Stimulated activated CD8-positive, alpha-beta memory T cell treated with anti-CD3 and anti-CD28 coated beads, Interleukin-7, amount 100 ng/mL, for 48 hours (primary cell): Measurements from ENCODE around the gene ITGA11.

Experiments used
- DNase-seq, 2 donors: peaks; one replicate each; pipeline ENCODE4 v3.0.0-alpha.2; 2020; ENCODE audit warnings: low read depth in 1 of 2; ENCODE audit errors: extremely low read depth in 1 of 2

ITGA11 gene

DNA sequence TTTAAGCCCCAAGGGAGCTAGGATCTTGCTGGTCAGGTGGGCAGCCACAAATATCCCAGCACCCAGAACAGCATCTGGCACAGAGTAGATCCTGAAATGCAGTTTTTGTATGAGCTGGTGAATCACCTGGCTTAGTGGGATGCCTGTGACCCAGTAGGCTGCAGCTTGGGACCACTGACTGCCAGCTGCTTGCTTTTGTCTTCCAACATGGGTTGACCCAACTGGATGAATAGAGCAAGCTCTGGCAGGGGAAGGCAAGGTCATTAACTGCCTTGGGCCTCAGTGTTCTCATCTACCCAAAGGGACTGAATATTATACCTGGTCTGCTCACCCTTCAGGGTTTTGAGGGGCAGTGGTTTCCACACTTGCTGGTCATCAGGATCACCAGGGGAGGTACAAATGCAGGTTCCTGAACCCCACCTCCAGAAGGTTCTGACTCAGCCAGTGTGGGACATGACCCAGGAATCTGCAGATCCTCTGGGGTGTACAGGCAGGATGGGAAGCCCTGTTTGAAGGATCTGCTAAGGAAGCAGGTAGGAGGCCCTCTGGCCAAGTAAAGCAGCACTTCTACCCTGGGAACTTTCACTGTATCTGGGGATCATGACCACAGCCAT lies 55.4 kb downstream of the ITGA11 start:
- no peak for DNase-seq

DNA sequence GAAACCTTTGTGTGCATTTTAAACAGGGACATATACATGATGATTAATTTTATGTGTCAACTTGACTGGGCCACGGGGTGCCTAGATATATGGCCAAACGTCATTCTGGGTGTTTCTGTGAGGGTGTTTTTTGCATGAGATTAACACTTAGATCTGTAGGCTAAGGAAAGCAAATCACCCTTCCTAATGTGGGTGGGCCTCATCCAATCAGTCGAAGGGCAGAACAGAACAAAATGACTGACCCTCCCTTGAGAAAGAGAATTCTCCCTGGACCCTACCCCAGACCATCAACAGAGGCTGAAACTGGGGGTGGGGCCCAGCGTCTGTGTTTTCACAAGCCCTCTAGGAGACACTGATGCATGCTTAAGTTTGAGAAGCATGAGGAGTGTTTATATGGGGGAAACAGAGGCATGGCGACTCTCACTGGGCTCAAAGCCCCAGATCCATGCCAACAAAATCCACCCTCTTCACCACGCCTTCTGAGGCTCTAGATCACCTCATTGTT lies 56.2 kb downstream of the ITGA11 start:
- no peak for DNase-seq

DNA sequence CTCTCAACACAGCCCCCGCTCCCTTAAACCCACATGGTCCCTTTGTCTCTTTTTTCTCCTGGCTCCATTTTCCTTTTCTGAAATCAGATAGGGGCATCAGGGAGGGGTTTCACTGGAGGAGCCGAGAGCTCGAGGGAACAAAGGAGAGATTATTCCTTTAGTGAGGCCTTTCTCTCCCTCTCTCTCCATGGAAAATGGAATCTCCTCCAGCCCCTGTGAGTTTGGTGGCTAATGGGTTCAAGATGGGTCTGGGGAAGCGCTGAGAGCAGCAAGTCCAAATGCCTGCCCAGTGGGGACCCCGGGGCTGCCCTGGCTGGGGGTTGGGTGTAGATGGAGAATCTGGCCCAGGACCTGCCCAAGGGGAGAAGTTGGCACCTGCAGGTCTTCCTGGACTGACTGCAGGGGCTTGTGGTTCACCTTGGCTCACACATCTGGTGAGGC lies 56.8 kb downstream of the ITGA11 start:
- no peak for DNase-seq

DNA sequence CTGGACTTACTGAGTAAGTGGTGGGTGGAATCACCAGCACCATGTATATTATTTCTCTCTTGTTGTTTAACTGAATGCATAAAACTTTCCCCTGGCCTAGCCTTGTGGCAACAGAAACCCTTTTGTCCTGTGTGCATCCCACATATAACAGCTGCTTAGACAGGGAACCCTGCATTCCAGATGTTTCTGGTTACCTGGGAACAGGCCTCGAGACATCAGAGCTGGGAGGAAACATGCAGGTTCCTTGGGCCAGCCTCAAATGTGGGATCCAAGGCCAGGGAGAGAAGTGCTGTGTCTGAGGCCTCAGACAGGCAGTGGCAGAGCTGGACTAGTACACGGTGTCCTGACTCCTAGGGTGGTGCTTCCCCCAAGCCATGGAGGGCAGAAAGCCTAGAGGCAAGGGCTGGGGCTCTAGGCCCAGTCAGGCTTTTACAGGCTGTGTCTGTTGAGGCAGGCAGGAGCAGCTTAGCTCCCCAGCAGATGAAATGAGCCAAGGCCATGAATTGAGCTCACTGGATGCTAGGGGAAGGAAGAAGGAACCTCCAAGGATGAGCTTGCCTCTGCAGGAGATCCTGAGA lies 57.7 kb downstream of the ITGA11 start:
- DNase-seq = no peak

DNA sequence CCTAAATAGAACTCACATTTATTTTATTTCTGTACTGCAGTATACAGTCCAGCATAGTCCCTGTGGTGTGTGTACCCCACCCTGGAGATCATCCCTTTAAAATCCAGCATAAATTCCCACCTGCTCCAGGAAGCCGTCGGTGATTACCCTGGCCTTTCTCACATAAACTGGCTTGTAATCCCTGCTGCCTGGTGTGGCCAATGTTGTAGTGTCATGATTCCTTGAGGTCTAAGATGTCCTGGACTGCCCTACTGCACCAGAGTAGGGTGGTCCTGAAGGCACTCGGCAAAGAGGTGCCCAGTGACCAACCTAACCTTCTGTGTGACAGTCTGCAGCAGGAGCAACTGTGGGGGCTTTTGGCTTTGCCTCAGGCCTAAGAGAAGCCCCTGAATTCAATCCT lies 58.9 kb downstream of the ITGA11 start:
- no peak for DNase-seq

DNA sequence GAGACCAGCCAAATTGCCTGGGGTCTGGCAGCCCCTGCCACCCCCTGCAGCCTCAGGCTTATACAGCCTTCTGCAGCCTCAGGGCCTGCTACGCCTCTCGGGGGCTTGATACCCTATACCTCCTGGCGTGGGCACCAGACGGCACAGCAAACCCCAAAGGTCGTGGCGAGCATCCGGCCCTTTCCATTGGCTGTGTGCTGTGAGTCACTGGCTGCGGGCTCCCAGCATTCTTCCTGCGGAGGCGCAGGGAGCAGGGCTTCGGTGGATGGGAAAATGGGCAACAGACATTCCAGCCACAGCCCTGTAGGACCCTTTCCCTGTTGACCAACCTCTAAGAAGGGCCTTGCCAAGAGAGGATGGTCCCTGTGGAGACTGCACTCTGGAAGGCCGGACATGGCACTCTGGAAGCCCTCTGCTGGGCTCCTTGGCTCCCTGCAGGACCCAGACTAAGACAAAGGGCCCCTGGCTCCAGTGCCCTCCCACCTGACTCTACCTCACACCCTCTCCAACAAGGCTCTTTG lies 59.6 kb downstream of the ITGA11 start:
- no peak for DNase-seq

DNA sequence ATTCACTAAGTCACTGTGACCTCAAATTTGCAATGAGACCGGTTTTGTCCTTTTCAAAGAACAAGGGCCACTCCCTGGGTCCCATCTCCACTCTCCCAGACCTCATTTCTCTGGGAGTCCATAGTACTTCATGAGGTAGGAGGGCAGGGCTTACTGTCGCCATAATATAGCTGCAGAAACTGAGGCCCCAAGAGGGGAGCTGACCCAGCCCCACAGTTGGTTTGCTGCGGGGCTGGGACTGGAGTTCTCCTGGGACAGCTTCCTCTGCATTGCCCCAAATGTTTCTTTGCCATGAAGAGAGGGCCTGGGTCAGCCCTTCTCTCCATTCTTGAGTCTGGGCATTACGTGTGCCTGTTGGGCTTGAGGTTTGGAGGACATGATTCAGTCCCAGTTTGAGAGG lies 60.1 kb downstream of the ITGA11 start:
- DNase-seq = no peak

DNA sequence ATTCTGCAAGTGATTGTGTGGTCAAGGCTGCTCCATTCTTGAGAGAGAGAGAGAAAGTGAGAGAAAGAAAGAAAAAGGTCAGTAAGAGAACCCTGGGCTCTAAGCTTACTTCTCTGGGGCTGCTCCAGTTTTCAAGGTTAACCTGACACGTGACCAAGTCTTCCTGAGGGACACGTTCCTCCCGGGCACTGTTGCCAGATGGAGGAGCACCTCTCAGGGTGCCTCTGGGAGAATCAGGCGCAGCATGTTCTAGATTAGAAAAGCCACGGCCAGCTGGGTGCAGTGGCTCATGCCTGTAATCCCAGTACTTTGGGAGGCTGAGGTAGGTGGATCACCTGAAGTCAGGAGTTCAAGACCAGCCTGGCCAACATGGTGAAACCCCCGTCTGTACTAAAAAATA lies 60.8 kb downstream of the ITGA11 start:
- DNase-seq = no peak

DNA sequence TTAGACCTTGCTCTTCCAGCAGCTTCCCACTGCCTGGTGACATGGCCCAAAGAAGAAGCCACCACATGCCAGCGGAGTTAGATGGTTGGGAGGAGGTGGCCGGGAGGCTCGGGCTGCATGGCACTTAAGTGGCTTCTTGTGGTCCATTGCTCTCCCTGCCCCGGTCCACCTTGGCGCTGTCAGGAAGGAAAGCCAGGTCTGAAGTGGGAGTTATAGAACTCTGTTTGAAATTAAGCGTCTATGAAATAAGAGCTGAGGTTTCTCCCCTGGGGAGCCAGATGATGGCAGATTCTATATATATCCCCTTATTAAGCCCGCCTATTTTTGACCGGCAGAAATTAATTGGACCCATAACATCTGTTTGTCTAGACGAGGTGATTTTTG lies 61.2 kb downstream of the ITGA11 start:
- DNase-seq = no peak

DNA sequence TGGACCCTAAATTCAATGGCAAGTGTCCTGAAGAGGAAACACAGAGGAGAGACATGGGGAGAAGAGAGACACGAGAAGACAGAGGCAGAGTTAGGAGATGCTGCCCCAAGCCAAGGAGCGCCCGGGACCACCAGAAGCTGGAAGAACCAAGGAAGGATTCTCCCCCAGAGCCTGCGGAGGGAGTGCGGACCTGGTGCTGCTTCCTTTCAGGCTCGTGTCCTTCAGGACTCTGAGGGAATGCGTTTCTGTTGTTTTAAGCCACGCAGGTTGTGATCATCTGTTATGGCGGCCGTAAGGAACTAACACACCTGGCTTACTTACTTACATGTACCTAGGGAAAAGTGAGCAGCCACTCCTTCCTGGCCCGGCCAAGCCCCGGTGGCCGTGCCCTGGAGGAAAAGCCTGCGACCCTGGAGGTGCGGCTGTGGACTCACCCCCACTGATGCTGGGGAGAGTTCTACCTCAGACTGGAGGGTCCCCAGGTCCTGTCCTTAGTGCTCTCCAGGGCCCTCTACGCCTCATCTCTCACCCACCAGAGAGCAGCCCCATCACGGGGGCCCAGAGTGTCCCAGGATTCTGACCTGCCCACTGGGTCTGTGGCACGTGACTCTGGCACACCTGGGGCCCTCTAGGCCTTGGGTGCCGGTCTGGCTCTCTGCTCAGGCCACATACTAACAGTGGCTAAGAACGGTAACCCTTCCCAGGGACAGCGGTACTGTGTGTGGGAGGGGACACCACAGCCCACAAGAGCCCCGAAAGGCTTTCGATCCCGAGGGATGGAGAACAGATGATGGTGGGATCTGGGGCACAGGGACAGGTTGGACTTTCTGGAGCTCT lies 61.8 kb downstream of the ITGA11 start:
- no peak for DNase-seq

DNA sequence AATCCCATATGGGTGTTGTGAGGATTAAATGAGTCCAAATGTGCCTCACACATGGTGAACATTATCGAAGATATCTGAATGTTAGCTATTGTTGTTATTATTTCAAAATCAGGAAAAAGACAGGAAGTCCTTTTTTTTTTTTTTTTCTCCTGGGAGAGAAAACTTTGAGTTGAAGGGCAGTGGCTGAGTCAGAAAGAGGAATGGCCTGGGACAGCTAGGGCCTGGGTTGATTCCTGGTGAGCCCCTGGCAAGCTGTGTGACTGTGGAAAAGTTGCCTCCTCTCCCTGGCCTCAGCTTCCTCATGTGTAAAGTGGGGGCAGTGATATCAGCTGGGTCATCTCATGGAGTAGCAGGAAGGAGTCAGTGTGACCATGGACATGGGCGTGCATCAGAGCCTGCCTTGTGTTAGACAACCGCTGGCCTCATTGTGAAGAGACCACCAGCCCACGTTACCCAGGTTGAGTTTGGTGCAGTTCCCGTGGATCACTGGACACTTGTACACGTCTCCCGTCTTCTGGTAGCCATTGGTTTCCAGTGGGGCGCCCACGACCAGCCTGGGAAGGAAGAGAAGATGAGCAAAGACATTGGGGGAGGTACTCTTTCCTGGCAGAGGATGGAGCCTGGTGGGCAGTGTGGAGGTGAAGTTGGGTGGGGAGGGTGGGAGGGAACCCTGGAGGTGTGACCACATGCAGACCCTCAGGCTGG lies 63.1 kb downstream of the ITGA11 start:
- DNase-seq = no peak

DNA sequence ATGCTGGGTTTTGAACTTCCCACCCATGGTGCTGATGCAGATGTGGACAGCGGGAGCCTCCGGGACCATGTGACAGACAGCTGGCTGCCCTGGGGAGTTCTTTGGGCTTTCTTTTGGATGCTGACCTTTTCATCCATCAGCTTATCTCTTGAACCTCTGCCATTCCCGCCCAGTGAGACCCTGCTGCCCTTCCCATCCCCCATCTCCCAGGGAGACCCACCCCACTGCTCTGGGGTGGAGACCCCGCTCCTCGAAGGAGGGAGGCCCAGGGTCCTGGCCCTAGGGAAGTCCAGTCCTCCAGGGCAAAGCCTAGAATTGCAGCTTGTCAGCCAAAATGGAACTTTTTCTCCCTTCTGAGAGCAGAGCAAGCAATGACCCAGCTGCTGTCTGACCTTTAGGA lies 64.0 kb downstream of the ITGA11 start:
- no peak for DNase-seq

DNA sequence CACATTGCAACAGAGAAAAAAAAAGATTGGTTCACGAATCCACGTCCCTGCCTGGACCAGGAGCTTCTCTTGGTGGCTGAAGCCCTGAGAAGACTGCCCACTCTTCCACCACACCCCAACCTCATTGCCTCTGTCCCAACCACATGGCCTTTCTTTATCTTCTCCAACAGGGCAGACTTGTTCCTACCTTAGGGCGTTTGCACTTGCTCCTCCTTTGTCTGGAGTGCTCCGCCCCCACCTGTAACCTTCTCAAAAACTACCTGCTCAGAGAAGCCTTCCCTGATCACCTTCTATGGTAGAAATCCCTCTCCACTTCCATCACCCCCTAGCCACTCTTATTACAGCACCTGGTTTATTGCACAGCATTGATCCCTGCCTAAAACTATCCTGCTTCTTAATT lies 64.7 kb downstream of the ITGA11 start:
- DNase-seq = no peak

DNA sequence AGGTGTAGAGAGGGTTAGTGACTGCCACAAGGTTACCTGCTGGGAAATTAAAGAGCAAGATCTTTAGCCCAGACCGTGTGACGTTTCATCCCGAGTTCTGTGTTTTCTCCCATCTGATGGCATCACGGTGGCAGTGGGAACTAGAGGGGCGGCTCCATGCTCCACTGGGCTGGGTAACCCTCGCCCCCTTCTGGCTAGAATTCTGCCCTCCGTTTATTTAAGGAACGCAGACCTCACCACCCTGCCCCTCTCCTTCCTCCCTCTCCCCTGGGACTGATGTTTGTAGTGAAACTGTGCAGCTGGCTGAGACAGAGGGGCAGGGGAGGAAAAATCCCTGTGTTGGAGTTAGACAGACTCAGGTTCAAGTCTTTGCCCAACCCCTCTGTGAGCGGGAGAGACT lies 65.6 kb downstream of the ITGA11 start:
- no peak for DNase-seq

DNA sequence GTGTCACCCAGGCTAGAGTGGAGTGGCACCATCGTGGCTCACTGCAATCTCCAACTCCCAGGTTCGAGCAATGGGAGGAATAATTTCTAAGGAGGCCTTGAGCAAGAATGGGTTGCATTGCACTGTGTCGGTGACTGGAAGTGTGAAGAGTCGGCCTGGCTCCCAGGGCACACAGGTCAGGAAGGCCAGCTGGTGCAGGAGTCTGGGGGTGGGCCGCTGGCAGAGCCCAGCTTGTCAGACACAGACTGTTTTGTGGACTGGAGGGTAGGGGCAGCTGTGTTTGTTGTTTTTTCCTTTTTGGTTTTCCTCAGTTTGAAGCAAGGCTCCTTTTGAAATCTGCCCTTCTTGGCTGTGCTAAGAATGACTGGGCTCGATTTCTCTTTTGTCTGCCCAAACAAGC lies 66.2 kb downstream of the ITGA11 start:
- no peak for DNase-seq

DNA sequence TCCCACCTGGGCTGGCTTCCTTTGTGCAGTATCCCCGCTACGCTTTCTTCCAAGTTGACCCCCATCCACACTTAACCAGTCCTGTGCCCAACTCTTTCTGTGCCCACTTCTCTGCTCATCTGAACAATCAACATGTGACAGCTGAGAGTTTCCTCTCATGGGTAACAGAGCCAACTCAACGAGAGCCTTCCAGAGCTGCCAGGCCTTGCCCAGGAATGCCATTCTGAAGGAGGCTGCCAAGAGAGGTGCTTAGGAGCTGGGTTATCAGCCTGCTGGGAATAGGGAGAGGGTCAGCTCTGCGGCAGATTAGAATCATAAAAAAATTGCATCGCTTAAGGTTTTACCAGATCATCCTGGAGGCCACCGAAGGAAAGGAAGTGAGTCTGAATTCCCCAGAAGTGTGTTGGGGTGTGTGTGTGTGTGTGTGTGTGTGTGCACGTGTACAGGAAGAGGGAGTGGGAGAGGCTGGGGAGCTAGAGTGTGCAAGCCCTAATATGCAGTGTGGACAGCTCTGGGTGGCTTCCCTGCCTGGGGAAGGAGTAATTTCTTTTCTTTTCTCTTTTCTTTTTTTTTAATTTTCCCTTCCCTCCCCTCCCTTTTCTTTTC lies 66.7 kb downstream of the ITGA11 start:
- no peak for DNase-seq

DNA sequence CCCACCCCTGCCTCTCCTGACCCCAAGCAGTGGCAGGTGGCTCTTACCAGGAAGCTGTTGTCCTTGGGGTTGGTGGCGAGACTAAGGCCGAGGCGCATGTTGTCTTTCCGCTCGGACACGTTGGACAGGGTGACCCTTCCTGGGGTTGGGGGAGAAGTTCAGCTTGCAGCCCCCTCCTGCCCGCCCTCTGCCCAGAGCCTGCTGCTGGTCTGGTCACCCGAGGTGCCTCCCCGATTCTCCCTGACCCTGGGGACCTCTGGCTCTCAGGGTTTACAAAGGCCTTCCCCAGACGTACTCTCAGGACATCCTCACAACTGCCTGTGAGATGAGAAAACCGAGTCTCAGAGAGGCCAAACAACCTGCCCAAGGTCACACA lies 67.3 kb downstream of the ITGA11 start:
- no peak for DNase-seq

DNA sequence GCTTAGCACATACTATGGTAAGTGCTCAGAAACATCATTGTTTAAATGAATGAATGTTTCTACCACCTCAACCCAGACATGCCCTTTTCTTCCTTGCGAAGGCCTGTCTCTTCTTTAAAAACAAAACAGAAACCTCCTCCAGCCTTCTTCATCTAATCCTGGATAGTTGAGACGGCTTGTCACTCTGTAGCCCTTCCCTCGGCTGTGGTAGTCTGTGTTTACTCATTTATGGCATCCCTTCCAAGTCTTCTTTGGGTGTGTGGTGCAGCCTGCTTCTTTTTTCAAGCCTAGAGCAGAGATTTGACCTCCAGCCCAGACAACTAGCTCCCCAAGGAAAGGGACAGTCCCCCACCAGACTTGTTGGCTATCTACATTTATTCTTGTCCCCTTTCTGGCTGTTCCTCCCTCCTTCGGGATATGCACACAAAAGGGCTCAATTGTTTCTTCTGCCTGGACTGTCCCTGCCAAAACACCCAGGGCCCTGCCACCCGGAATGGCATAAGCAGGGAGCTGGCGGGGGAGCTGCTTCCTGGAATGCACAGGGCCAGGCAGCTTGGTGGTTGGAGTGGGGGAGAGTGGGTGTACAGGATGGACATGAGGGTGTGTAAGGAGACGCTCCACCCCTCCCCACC lies 67.8 kb downstream of the ITGA11 start:
- DNase-seq = no peak

DNA sequence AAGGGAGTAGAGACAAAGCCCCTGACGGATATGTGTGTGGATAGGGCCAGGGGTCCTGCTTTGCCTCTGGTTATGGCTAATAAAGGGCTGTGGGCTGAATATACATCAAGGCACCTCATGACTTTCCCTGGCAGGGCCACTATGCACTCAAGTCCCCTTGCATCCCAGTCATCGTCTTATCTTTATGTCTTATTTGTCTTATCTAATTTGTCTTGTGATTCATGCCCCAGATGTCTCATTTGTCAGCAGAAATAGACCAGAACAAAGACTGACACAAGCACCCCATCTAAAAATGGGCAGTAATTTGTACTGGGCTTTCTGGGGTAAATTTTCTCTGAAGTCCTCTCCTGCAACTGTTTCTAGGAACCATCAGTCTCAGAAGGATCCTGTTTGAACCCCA lies 68.6 kb downstream of the ITGA11 start:
- no peak for DNase-seq

DNA sequence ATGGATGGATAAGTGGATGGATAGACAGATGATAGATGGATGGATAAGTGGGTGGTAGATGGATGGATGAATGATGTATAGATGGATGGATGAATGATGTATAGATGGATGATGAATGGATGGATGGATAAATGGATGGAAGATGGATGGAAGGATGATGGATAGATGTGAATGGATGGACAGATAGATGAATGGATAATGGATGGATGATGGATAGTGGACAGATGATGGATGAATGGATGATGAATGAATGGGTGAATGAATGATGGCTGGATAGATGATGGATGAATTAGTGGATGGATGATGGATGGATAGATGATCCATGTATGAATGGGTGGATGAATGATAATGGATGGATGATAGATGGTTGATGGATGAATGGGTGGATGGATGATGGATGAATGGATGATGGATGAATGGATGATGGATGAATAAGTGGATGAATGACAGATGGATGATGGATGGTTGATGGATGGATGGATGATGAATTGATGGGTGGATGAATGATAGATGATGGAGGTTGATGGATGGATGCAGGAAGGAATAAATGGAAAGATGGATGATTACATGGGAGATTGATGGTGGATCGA lies 69.3 kb downstream of the ITGA11 start:
- no peak for DNase-seq
